GM13977 (cell line): ENCODE data around the gene CHAF1A.
A peak's percentile ranks its signal among the peaks of the same experiment; 100 is the strongest.

Experiments used
- DNase-seq: peaks from one replicate; pipeline ENCODE4 v3.0.0; 2012; ENCODE audit warnings: low spot score
- CTCF ChIP-seq: IDR thresholded peaks from 2 replicates; pipeline ENCODE4 v1.5.1; 2012; ENCODE audit warnings: mild to moderate bottlenecking, control low read depth; ENCODE audit not compliant: insufficient read depth; ENCODE audit errors: extremely low read depth, missing control alignments
- in situ Hi-C: fragments of 300-500 bp; cut with MboI; formaldehyde crosslinking; loops from one replicate; pipeline ENCODE4 v1.12.0; 2022; ENCODE audit warnings: low sequenced_read_pairs, low pct_unique_long_range_greater_than_20kb, mixed read lengths, inconsistent platforms; ENCODE audit not compliant: unreplicated experiment

CHAF1A gene

DNA sequence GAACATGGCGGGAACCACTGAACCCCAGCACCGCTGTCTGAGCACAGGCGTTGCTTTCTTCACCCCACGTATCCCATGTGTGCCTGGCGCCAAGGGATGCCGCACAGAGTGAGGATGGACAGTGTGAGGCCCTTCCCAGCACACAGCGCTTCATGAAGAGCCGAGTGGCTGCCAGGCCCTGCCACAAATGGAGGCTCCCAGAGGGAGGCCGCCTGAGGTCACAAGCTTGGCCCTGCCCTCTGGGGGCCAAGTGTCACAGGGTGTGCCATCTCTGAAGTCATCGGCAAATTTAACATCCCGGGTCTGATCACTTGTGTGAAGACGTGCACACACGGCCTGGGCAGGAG is 34.7 kb upstream of the CHAF1A start:
- in situ Hi-C loops, result no loop called here
- DNase-seq, result no peak
- no peak for TF ChIP-seq CTCF

GRCh38 chr19:4368128-4368820 is 34.2 kb upstream of the CHAF1A start:
- TF ChIP-seq CTCF, result no peak
- in situ Hi-C loops, result no loop called here
- no peak for DNase-seq

GRCh38 chr19:4369109-4369887 is 33.1 kb upstream of the CHAF1A start:
- peak; percentile 80 for DNase-seq
- no peak for TF ChIP-seq CTCF
- in situ Hi-C loops, result no loop called here

GRCh38 chr19:4369888-4370260 is 32.6 kb upstream of the CHAF1A start:
- in situ Hi-C loops, result no loop called here
- peak; percentile 73 for DNase-seq
- TF ChIP-seq CTCF, result peak; percentile 83

DNA sequence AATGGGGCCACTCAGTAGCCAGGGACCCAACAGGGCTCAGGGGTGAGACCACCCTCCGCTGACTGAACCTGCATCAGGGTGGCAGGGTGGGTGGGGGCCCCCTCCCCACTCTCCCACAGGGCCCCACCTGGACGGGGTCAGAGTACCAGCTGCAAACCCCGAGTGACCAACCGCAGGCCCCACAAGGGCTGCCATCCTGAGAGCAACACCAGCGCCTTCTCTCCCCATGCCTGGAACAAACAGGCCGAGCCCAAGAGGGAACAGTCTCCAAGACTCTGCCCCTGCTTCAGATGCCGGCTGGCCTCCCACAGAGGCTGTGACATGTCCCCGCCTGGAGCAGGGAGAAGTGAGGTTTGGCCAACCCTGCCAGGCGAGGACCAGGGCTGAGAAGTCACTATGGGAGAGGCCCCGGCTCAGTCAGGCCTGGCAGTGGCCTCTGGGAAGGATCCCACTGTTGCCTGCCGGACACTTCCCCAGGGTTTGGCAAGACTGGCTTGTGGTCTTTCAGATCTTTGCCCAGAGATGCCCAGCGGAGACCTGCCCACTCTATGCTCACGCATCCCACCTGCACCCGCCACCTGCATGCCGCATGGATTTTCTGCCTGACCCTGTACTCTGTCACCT is 31.9 kb upstream of the CHAF1A start:
- no peak for TF ChIP-seq CTCF
- in situ Hi-C loops, result no loop called here
- DNase-seq, result no peak

GRCh38 chr19:4371247-4372164 is 30.9 kb upstream of the CHAF1A start:
- no peak for TF ChIP-seq CTCF
- in situ Hi-C loops, result no loop called here
- DNase-seq, result no peak
